GF-D8 (cell line): ENCODE results near the gene ECM1.

ENCODE experiments used
- DNase-seq: peaks from one replicate; lab custom pipeline; 2025; lab: John Stamatoyannopoulos, UW

Gene ECM1

DNA sequence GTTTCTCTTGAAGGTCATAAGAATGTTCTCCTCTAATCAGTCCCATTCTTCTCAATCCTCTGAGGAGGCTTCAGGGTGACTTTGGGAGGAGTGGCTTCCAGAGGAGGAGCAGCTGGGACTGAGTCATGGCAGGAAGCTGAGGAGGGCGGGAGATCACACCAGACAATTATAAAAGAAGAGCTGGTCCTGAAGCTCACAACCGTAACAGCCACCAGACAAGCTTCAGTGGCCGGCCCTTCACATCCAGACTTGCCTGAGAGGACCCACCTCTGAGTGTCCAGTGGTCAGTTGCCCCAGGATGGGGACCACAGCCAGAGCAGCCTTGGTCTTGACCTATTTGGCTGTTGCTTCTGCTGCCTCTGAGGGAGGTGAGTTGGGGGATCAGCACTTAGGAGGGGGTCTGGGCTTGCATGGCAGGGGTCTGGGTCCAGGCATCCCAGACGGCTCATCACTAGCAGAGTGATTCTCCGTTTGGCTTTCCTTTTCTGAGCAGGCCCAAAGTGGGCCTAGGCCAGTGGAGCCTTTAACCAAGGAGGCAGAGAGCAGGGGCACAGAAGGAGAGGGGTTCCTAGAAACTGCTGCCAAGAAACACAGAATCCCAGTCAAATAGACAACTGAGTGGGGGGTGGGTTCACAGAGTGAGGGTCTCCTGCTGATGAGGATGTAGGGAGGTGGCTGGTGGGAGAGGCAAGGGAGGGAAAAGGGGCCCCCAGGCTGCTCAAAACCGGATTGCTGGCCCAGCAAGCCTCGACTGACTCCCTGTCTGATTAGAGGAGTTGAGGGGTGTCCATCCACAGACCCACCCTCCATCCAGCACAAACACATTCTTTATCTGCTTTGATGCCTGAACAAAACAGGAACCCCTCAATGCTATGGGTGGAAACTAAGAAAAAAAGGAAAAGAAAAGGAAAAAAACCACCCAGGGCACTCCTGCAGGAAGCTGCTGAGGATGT lies at the start of gene ECM1:
TSS of gene ECM1 (plus strand) at position 198 of the 953 bp plus-strand sequence. CDS start at position 299, 101 bp downstream.
- no peak for DNase-seq

DNA sequence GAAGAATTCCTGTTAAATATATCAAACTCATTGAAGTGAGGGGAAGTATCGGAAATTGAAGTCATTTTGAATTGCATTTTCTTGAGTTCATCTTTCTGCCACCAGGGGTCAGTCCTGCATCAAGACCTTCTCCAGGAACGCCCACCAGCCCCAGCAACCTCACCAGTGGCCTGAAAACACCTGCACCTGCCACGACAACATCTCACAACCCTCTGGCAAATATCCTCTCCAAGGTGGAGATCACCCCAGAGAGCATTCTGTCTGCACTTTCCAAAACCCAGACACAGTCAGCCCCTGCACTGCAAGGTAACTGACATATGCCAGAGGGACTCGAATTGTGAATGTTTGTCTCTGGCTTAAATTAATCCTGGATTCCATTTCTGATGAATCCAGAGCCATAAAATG lies 43.5 kb upstream of the ECM1 start:
- DNase-seq: no peak

DNA sequence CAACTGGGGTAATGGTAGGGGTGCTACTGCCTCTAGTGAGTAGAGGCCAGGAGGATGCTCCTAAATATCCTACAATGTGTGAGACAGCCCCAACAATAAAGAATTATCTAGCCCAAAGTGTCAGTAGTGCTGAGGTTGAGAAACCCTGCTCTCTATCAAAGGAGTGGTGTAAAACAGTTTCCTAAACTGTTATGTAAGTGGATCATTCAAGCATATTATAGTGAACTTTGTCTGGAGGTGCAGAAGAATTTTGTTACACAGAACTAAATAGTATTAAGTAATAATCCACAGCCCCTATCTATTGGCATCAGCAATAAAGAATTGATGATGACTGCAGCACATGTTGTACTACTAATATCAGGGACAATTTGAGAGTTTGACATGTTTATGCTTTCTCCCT lies 40.9 kb upstream of the ECM1 start:
- no peak for DNase-seq

DNA sequence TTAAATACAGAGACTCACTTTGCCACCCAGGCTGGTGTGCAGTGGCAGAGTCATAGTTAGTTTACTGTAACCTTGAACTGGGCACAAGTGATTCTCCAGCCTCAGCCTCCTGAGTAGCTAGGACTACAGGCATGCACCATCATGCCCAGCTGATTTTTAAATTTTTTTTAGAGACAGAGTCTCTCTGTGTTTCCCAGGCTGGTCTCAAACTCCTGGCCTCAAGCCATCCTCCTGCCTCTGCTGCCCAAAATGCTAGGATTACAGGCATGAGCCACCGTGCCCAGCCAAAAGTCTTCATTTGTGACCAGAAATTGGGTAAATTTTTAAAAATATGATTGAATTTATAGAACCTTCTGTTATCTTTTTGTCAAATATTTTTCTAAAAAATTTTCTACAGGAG lies 38.6 kb upstream of the ECM1 start:
- no peak for DNase-seq

DNA sequence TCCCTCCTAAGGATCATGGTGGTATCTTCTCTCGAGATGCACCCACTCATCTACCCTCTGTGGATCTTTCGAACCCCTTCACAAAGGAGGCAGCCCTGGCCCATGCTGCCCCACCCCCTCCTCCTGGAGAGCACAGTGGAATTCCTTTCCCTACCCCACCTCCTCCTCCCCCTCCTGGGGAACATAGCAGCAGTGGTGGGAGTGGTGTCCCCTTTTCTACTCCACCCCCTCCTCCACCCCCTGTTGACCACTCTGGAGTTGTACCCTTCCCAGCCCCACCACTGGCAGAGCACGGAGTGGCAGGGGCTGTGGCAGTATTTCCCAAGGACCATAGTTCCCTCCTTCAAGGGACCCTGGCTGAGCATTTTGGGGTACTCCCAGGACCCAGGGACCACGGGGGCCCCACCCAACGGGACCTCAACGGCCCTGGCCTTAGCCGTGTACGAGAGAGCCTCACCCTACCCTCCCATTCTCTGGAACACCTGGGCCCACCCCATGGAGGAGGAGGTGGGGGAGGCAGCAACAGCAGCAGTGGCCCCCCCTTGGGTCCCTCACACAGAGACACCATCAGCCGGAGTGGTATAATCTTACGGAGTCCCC lies 35.2 kb upstream of the ECM1 start:
- DNase-seq: no peak

DNA sequence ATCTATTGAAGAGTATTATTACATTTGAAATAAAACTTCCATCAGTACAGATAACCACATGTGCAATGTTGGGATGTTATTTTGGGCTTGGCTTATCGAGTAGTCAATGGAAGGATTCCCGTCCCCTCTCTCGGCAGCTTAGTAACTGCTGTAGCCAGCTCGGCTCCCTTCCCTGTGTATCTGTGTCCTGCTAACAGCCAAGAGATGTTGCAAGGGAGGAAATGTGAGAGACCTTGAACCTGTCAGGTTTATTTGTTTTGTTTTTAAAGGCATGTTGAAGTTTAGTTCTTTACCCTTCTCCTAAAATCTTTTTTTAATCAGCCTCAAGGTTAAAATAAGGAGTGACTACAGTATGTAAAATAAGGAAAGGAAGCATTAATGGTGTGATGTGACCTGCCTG lies 34.2 kb upstream of the ECM1 start:
- DNase-seq: no peak

DNA sequence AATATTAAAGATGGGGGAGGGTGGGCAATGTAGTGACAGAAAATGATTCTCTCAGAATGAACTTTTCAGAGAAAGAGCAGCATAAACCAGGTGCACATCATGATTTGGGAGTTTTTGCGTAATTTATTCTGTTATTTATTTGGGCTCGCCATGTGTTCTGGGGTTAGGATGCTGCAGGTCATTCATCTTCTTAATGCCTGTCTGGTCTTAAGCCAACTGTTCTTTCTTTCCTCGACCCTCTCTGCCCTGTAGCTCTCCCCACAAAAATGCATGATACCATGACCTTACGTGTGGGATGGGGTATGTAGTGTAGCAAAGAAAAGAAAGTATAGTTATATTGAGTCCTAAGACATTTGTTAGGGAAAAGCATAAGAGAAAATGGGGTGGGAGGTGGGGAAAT lies 33.0 kb upstream of the ECM1 start:
- no peak for DNase-seq

DNA sequence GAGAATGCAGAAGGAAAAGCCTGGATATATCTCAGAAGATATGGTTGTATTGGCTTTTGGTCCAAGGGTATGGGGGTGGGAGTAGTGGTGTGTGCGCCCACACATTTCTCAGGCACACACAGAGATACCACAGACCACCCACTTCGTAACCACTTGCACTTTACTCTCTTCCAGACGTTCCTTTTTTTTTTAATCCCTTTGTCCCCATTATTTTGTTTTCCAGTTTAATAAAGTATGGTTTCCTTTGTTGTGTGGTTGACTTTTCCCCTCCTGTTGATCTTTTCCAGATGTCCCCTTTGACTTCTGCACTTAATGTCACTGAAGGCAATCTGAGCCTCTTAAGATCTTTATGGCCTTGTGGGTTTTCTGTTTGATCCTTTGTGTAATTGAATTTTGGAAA lies 31.2 kb upstream of the ECM1 start:
- DNase-seq: no peak

DNA sequence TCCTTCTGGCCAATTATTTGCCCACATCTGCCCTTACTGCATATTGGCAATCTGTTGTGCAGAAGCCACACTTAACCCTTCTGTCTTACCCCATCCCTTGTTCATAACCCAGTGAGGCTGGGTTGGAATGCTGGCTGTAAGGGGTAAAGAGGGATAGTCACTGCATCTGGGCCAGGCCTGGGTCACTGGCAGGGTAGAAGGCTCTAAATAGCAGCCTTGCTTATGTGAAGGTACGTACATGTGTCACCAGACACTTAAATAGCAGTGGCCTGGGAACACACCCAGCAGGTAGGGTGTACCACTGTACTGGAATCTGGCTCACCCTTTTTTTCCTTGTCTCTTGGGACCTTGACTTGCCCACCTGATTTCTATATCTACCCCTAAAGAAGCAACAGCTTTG lies 30.6 kb upstream of the ECM1 start:
- DNase-seq: no peak

DNA sequence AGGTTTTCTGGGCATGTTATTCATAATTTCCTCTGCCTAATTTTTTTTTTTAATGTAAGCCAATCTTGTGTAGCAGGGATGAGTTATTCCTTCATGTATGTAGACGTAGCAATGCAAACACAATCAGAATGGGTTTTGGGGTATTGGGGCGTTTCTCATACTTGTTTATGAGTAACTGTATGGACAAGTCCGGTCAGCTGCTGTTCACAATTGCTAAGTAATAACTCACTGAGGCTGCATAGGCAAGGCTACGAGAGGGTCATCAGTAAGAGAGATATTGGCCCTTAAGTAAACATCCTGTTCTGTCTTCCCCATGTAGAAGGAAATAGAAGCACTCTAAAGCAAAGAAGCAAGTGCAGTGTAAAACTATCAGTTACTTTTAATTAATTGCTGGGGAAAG lies 30.2 kb upstream of the ECM1 start:
- no peak for DNase-seq

DNA sequence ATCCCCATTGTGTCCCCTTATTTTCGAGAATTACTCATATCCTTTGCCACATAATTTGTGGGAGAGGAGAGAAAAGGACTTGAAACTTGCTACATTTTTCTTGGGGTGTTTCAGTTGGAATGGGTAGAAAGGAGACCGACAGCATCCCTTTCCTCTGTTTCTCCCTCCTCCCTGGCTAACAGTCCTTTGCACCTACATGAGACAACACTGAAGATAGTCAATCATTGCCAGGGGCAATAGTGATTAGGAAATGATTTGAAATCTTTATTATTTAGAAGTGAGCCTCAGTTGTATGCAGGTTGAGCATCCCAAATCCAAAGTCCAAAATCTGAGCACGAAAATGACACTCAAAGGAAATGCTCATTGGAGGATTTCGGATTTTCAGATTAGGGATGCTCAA lies 28.5 kb upstream of the ECM1 start:
- DNase-seq: no peak

DNA sequence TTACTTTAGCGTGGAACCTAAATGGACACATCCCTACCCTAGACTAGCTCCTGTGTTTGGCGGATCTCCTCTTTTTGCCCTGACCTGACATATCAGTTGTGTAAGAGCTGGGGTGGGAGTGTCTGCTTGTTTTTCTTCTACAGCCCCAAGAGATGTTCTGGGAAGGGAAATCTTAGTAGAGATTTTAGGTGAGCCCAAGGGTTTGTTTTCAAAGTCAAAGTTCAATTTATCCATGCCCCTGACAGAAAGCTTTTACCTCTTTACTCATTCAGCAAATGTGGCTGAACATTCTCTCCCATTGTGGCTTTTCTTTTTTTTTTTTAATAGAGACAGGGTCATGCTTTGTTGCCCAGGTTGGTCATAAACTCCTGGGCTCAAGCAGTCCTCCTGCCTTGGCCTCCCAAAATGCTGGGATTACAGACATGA lies 28.0 kb upstream of the ECM1 start:
- DNase-seq: no peak

DNA sequence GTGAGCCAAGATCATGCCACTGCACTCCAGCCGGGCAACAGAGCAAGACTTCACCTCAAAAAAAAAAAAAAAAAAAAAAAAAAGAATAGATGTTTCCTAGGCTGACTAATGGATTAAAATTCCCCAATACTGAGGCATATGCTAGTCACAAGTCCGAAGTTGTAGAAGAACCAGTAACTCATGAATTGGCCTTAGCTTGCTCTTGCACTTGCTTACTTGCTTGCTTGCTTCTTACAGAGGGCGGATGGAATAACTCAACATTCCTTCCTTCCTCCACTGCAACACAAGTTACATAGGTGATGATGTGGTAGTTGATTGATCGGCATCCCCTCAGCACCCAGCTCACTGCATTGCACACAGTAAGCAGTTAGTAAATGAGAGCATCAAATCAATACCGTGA lies 23.5 kb upstream of the ECM1 start:
- no peak for DNase-seq

DNA sequence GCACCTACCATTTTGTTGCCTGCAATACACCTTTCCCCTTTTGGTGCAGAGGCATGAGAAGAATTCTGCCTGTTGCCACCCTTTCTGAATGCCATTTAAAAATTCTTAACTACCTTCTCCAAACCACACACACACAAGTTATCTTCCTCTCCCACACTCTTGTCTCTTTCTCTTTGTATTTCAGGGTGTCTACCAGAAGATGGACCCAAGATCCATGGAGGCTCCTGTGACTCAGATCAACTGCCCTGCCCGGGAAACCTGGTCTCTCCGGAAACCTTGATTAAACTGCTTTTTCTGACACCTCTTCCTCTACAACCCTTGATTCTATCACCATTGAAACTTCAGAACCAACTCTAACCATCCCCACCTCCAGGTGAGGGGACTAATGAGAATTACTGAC lies 23.0 kb upstream of the ECM1 start:
- DNase-seq: no peak

DNA sequence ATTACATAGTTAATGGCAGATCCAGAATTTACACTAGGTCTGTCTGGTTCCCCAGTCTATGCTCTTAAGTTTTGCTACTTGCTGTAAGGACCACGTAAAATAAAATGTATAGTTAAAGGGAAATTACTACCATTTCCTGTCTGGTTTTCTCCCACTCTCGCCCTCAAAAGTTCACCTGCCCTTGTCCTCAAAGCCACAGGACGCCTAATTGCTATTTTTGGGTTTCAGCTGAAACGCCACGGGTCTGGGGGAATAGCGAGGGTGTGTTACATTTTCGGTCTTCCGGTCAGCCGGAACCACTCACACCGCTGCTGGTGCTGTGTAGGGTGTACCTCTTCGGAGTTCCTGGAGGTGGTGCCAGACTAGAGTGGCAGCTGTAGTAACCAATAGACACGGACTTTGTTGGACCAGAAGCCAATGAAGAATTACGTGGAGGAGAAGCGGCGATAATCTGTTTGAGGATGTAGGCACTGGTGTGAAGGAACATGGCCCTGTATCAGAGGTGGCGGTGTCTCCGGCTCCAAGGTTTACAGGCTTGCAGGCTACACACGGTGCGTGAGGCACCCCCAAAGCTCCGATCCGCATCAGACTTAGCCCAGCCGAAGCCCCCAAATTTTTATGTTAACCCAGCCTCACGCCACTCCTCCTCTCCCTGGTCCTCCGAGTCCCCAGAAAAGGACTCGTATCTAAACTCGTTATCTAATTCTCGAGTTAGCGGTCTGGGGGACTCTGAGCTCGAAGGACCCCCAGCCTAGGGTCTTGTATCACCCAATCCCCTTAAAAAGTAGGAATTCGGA lies 20.7 kb upstream of the ECM1 start, which contains the start of gene TARS2:
TSS of gene TARS2 (plus strand) at position 454 of the 797 bp plus-strand sequence. CDS start at position 486, 32 bp downstream.
- DNase-seq: peak; percentile 96

DNA sequence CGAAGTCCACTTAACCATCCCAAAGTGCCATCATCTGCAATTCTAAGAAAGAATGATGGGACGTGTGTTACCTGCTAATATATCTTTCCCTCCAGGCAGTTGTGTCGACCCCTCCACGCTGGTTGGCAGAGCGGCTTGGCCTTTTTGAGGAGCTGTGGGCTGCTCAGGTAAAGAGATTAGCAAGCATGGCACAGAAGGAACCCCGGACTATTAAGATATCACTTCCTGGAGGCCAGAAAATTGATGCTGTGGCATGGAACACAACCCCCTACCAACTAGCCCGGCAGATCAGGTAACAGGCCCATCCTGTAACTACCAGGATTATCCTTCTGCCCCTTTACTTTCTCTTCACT lies 20.2 kb upstream of the ECM1 start:
- no peak for DNase-seq

DNA sequence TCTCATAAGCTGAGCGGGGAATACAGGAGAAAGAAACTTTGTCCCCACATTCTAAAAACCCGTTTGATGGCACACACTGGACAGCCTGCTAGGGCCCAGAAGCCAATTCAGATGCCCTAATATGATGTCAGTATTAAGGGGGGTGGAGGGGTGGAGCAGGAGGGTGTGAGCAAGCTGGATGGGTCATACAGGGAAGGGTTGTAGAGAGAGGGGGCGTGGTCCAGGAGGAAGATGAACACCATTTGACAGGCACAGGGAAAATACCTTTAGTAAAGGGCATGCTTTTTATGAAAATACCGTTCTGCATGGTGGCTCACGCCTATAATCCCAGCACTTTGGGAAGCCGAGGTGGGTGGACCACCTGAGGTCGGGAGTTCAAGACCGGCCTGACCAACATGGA lies 14.7 kb upstream of the ECM1 start:
- no peak for DNase-seq

DNA sequence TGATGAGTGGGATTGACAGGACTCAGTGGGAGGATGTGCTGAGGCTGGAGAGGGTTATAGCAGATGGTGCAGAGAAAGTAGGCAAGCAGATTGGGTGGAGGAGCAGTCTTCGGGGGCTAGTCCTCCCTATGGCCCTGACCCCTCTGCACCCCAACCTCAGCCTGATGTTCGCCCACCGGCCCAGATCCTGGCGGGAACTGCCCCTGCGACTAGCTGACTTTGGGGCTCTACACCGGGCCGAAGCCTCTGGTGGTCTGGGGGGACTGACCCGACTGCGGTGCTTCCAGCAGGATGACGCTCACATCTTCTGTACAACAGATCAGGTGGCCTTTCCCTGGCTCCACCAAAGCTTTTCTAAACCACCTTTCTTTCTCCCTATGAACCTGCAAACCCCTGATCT lies 9.6 kb upstream of the ECM1 start:
- no peak for DNase-seq

DNA sequence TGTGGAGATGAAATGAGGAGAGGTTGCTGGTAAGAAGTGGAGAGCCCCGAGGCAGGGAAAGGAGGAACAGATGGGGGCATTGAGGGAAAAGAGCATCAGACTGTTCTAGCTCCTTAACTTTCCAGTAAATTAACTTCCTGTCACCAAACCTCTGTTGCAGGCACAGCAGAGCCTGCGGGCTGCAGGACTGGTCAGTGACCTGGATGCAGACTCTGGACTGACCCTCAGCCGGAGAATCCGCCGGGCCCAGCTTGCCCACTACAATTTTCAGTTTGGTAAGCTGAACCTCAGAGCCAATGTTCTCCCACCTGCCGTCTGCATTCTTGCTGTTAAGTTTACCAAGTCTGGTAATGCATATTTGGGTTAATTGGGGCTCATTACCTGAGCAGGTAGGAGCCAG lies 2.5 kb upstream of the ECM1 start:
- DNase-seq: no peak

DNA sequence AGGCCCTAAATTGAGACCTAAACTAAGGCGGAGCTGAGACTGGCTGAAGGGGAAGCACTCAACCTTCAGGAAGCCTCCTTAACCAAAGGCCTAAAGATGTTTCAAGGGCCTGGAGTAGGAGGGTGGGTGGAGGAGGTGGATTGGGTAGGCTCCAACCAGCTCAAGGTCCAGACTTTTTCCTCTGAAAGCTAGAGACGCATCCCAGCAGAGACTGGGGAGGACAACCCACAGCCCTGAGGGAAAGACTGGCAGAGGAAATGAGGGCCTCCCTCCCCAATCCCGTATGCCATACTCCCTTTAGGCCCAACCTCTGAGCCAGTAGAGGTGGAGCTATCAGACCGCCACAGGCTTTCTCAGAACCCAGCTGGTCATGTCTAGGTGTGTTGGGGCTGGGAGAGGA lies 1.1 kb downstream of the ECM1 start:
- no peak for DNase-seq

DNA sequence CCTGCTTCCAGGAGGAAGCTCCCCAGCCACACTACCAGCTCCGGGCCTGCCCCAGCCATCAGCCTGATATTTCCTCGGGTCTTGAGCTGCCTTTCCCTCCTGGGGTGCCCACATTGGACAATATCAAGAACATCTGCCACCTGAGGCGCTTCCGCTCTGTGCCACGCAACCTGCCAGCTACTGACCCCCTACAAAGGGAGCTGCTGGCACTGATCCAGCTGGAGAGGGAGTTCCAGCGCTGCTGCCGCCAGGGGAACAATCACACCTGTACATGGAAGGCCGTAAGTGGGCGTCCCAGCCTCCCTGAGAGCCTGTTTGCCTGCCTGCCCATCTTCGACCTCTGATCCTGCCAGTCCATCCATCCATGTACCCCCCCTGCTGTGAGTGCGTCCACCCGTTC lies 3.6 kb downstream of the ECM1 start:
- DNase-seq: no peak

DNA sequence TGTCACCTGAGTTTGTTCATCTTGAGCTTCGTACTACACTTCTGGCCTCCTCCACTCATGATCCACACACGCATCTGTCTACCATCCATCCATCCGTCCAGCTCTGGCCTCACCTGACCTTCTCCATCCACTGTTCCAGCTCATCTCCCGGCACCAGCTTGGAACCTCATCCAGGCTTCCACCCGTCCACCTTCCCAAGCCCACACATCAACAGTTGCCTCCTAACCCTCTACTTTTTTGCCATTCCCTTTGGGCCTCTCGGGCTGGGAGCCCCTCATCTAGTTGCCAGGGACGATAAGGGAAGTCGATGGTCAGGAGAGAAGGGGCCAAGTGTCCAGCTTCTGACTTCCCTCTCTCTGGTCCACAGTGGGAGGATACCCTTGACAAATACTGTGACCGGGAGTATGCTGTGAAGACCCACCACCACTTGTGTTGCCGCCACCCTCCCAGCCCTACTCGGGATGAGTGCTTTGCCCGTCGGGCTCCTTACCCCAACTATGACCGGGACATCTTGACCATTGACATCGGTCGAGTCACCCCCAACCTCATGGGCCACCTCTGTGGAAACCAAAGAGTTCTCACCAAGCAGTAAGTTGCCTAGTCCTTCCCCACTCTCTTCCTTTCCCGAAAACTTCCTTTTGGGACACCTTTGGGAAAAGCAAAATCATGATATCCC lies 4.2 kb downstream of the ECM1 start:
- DNase-seq: no peak
